Measurements from ENCODE around the gene KRT36. TPM values are rescaled to one million over a fixed set of nuclear protein-coding genes. Genes with fewer than 3 reads are reported as not detected.

The KRT36 gene
- total and polyA plus RNA-seq, 2 of the 8 experiments (the other 6 are each of a cell fraction or from before 2014, with no cell fraction given), result not detected

GRCh38 chr17:41489531-41489930, at the start of gene KRT36 (continued):
- TF ChIP-seq ZNF274 (IDR thresholded peaks at IDR 0.05; ENCODE audit: borderline replicate concordance, extremely low read depth, low read length) (no peak), POLR2A (IDR thresholded peaks at IDR 0.05; ENCODE audit: control extremely low read depth in 1 of 2, low read depth in 2 of 2, low read length in 2 of 2) (no peak)
